Adrenal gland (tissue), 12 donors: ENCODE results near the gene HIRA. TPM values are rescaled to one million over a fixed set of nuclear protein-coding genes. Genes with fewer than 3 reads are reported as not detected.
A peak's percentile ranks its signal among the peaks of the same experiment; 100 is the strongest.

ENCODE experiments used
- DNase-seq, 7 donors: peaks; one replicate each; pipeline ENCODE4 v3.0.0-alpha.2; 2019 to 2020
- H3K27ac ChIP-seq, 5 donors: fragments of 200-600 bp; sonication (generic) in 4 of 5; 1 replicate in 3 of 5; 2 replicates in 2 of 5; pipeline versions ENCODE4 v1.5.1 to v1.8.0; 2016 to 2020; ENCODE audit warnings: mild to moderate bottlenecking in 1 of 5
- H3K27me3 ChIP-seq: fragments of 200-600 bp; 2 replicates; pipeline ENCODE4 v1.8.0; 2021
- H3K36me3 ChIP-seq, 2 donors: fragments of 200-600 bp; replicated peaks in 1 of 2; 1 replicate in 1 of 2; 2 replicates in 1 of 2; pipeline versions ENCODE4 v1.5.1 to v1.8.0; 2018 to 2022
- H3K4me1 ChIP-seq, 2 donors: fragments of 200-600 bp; replicated peaks in 1 of 2; 1 replicate in 1 of 2; 2 replicates in 1 of 2; pipeline versions ENCODE4 v1.5.1 to v1.8.0; 2018 to 2021
- H3K4me3 ChIP-seq, 4 donors: fragments of 200-600 bp; sonication (generic) in 3 of 4; one replicate each; pipeline ENCODE4 v1.5.1; 2016 to 2018
- H3K9me3 ChIP-seq, 3 donors: fragments of 200-600 bp; sonication (generic) in 1 of 3; replicated peaks in 1 of 3; 1 replicate in 2 of 3; 2 replicates in 1 of 3; pipeline versions ENCODE4 v1.5.1 to v1.8.0; 2016 to 2021
- POLR2A ChIP-seq, 2 donors: fragments of 450-650 bp; IDR thresholded peaks; one replicate each; pipeline ENCODE4 v1.6.1; 2017; ENCODE audit warnings: antibody characterized with exemption in 2 of 2, mild to moderate bottlenecking in 2 of 2, moderate library complexity in 1 of 2
- WGBS, 4 donors: extraction: QIAGEN DNeasy Blood & Tissue Kit in 2 of 4; methylation state at CpG; one replicate each; pipeline versions ENCODE4 v1.1.5 to v1.1.7; 2013 to 2017; 5-methylcytosine and 5-hydroxymethylcytosine counted together
- intact Hi-C, 2 donors: fragments of 100-400 bp; cut with DNase I; formaldehyde crosslinking; loops; one replicate each; pipeline versions ENCODE4 v1.14.1 to v1.15.0; 2022 to 2023
- polyA plus RNA-seq, 3 donors: library from polyadenylated mRNA; stranded (reverse); fragments of 200-250 nt in 2 of 3; fragments of 350-450 nt in 1 of 3; fragmentation: Illumina TruSeq in 1 of 3; extraction: RNeasy Lipid Tissue Mini Kit (QIAGEN cat#74804) in 1 of 3; gene quantifications; one replicate each; pipeline ENCODE4 v1.2.3, GENCODE V29; 2013 to 2014
- total RNA-seq, 9 donors: library from RNA; depleted of rRNA in 4 of 9; stranded (reverse); fragments of >200 nt in 4 of 9; fragments of 120-200 nt in 1 of 9; fragmentation: NEBNext Ultra II Directional in 1 of 9; extraction: Animal tissue kit (Norgen Biotek cat#: 25700) in 1 of 9; gene quantifications; one replicate each; pipeline versions ENCODE4 v1.1.0 to v1.2.4, GENCODE V29; 2013 to 2023
- TF ChIP-seq, protein P1 (sequence below), 6 experiments: fragments of 450-650 bp in 4 of 6; fragments of 200-600 bp in 2 of 6; sonication (generic) in 1 of 6; IDR thresholded peaks; 1 replicate in 5 of 6; 2 replicates in 1 of 6; pipeline versions ENCODE4 v1.5.1 to v1.8.0; 2016 to 2021; ENCODE audit warnings: antibody characterized with exemption in 6 of 6, mild to moderate bottlenecking in 2 of 6, moderate library complexity in 1 of 6
- donor health status: healthy with polysubstance abuse.
- donor health status: Bipolar disorder and iron deficiency.
- donor health status: DM: yes; HTN: yes; CAD: no.
- donor health status: DM: no; HTN: no; CAD: no.
- donor health status: DM: no; HTN: no; CAD: no.
- donor health status: DM: yes; HTN: yes; CAD: no.

HIRA gene
- total and polyA plus RNA-seq, 12 donors, result 8.4 to 47.8 (median 20.8) TPM

DNA sequence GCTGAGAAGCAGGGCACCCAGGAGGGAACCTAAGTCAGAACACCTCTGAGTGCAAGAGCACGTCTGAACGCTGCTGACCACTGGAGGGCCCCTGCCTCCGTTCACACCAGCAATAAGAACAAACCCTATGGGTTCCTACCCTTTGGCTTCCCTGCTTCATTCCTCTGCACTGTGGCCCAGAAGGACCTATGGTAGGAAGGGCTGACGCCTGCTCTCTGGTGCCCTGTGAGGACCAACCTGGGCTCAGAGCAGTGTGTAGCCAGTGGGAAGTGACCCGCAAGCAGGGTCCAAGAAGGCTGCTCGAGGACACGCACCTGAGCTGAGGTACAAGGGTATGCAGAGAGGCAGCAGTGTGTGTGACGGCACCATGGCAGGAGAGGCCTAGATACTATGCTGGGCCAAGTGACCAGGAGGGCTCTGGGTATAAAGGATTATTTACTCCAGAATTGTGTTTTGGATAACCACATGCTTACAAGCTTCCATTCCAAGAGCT, 71.2 kb downstream of the HIRA start:
- Histone ChIP-seq H3K4me1 (no peaks in the 10 kb centered on the region), H3K27ac (no peak overlapping the region), H3K27me3 (no peaks in the 10 kb centered on the region), H3K36me3 (peaks cover 0 to 65% of the 10 kb centered on the region in 2 donors), H3K9me3 (no peaks in the 10 kb centered on the region), H3K4me3 (no peak overlapping the region)
- TF ChIP-seq, protein P1, sequence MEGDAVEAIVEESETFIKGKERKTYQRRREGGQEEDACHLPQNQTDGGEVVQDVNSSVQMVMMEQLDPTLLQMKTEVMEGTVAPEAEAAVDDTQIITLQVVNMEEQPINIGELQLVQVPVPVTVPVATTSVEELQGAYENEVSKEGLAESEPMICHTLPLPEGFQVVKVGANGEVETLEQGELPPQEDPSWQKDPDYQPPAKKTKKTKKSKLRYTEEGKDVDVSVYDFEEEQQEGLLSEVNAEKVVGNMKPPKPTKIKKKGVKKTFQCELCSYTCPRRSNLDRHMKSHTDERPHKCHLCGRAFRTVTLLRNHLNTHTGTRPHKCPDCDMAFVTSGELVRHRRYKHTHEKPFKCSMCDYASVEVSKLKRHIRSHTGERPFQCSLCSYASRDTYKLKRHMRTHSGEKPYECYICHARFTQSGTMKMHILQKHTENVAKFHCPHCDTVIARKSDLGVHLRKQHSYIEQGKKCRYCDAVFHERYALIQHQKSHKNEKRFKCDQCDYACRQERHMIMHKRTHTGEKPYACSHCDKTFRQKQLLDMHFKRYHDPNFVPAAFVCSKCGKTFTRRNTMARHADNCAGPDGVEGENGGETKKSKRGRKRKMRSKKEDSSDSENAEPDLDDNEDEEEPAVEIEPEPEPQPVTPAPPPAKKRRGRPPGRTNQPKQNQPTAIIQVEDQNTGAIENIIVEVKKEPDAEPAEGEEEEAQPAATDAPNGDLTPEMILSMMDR (IDR thresholded peaks at IDR 0.05), result no peak
- intact Hi-C loops, result no loop called here
- 93 to 98% (median 96%) methylated on average over 6 to 8 of the region's 8 CpGs for WGBS, 4 donors
- DNase-seq, result peak in 1 of 7 donors; percentile 24

DNA sequence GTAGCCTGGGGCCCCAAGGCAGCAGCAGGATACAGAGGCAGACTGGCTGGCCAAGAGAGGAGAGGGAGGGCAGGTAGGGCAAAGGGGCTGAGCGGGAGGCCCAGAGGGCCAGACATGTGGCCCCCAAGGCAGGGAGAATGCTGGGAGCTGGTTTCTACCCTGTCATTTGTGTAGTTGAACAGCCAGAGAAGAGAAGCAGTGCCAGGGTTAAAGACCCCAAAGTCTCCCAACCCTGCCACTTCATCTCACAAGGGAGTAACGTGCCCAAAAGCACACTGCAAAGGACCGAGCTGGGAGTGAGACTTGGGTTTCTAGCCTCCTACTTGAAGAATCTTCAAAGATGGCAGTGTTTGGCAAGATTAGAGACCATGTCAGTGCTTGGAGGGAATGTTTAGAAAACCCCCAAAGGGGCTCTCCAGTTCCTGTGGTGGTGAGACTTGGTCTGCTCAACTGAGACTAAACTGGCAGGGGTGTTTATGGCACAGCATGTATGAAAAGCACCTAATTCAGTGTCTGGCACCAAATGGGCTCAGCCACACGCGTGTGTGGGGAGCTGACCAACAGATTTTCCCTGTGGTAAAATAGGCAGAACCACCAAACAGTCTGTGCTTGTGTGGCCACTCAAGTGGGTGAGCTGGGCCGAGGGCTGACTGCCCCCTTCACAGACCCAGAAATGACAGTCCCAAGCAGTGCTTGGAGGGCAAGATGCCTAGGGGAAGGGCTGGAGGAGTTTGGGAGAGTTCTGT, 71.8 kb downstream of the HIRA start:
- no peak overlapping the region for H3K4me3 ChIP-seq
- H3K4me1 ChIP-seq, result no peaks in the 10 kb centered on the region
- H3K9me3 ChIP-seq, result no peaks in the 10 kb centered on the region
- intact Hi-C loops, result loop anchor here in 1 of 2 donors (10.0 kb wide), 1 partner anchor 55 kb away; no protein-coding TSS in a partner anchor
- DNase-seq, result peak in 1 of 7 donors; percentile 27
- 97 to 100% (median 98%) methylated on average over 5 to 6 of the region's 6 CpGs for WGBS, 4 donors
- TF ChIP-seq, protein P1 (IDR thresholded peaks at IDR 0.05), result no peak
- TF ChIP-seq POLR2A (IDR thresholded peaks at IDR 0.05), result no peak
- no peaks in the 10 kb centered on the region for H3K27me3 ChIP-seq
- peaks cover 0 to 70% of the 10 kb centered on the region in 2 donors for H3K36me3 ChIP-seq
- H3K27ac ChIP-seq, result no peak overlapping the region

DNA sequence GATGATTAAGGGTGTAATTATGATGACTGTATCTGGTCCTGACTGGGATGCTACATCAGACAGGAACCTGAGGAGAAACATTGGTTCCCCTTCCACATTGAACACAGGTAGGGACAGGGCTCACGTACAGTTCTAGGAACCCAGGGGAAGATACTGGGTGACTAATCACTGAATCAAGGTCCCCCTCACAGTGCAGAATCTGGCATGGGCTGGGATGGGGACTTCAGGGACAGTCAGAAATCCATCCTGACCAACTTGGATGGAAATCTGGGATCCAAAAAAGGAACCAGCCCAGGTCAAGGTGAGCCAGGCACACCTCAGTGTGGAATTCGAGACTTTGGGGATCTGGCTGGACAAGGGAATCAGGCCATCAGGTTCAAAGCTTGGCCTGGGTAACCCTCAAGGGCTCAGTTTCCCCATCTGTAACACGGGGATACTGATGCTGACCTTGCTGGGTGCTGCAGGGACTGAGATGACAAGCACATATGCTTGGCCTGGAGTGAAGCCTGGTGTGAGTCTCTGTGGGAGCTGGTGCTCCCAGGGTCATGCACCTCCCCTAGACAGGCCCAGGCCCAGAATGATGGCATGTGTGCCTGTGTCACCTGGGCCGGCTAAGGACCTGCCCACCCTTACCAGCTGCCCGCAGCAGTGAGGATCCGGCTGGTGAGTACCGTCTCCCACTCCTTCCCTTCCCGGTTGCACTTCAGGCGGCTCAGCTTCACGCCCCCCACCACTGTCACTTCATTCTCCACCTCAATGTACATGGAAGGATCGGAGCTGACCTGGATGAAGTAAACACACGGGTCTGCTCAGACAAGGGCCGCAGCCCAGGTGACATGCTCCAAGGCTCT, 72.6 kb downstream of the HIRA start:
- WGBS, 4 donors, result 90 to 94% (median 92%) methylated on average over 11 to 13 of the region's 13 CpGs
- H3K36me3 ChIP-seq, result peaks cover 0 to 78% of the 10 kb centered on the region in 2 donors

More for the DNA sequence above, 72.6 kb downstream of the HIRA start:
- Histone ChIP-seq H3K4me1 (no peaks in the 10 kb centered on the region), H3K4me3 (no peak overlapping the region), H3K27me3 (no peaks in the 10 kb centered on the region), H3K9me3 (no peaks in the 10 kb centered on the region), H3K27ac (no peak overlapping the region)
- intact Hi-C loops, result loop anchor here in 1 of 2 donors (10.0 kb wide), 1 partner anchor 54 kb away; no protein-coding TSS in a partner anchor
- no peak for DNase-seq
- TF ChIP-seq, protein P1 (IDR thresholded peaks at IDR 0.05), result no peak
- TF ChIP-seq POLR2A (IDR thresholded peaks at IDR 0.05), result no peak
